K562 (cell line): ENCODE data around the gene CD19. TPM values are rescaled to one million over a fixed set of nuclear protein-coding genes. Genes with fewer than 3 reads are reported as not detected.

Source experiments
- BCOR ChIP-seq: fragments of 450-650 bp; IDR thresholded peaks from 2 replicates; pipeline ENCODE4 v1.6.1; 2016
- BRF1 ChIP-seq: IDR thresholded peaks from 3 replicates; pipeline ENCODE4 v1.6.1; 2011; ENCODE audit warnings: borderline replicate concordance, mild to moderate bottlenecking; ENCODE audit not compliant: insufficient read length; ENCODE audit errors: extremely low read depth
- CAMTA2 ChIP-seq: fragments of 250-450 bp; sonication (Bioruptor Pico); conservative IDR thresholded peaks from 2 replicates; pipeline ENCODE4 v1.5.1; 2022
- CHD4 ChIP-seq: fragments of 200-600 bp; sonication (generic); IDR thresholded peaks from 3 replicates; pipeline ENCODE4 v1.6.1; 2012; ENCODE audit warnings: low read depth, mild to moderate bottlenecking, mixed read lengths, low read length, inconsistent platforms; ENCODE audit not compliant: insufficient read depth, insufficient replicate concordance, poor library complexity, severe bottlenecking
- DIDO1 ChIP-seq: fragments of 450-650 bp; IDR thresholded peaks from 2 replicates; pipeline ENCODE4 v1.6.1; 2016; ENCODE audit warnings: low read depth, missing biosample characterization, missing genetic modification characterization
- ERF ChIP-seq: fragments of 450-650 bp; formaldehyde crosslinking; IDR thresholded peaks from 2 replicates; pipeline ENCODE4 v1.4.0; 2020; ENCODE audit warnings: mild to moderate bottlenecking, mixed read lengths
- FIP1L1 ChIP-seq: fragments of 200-400 bp; formaldehyde crosslinking; IDR thresholded peaks from 2 replicates; pipeline ENCODE4 v1.6.1; 2018; ENCODE audit warnings: mild to moderate bottlenecking, low read depth, low read length; ENCODE audit not compliant: poor library complexity, severe bottlenecking
- FOXA3 ChIP-seq, 2 experiments: fragments of 450-650 bp in 1 of 2; sonication (generic) in 1 of 2; formaldehyde crosslinking; IDR thresholded peaks in 1 of 2; conservative IDR thresholded peaks in 1 of 2; 2 replicates each; pipeline versions ENCODE4 v1.4.0 to v1.8.0; 2020 to 2022; ENCODE audit warnings: mild to moderate bottlenecking in 2 of 2, missing genetic modification reagents in 1 of 2
- HDAC8 ChIP-seq: fragments of 450-650 bp; IDR thresholded peaks from 2 replicates; pipeline ENCODE4 v1.6.1; 2016; ENCODE audit warnings: mild to moderate bottlenecking, missing genetic modification characterization, moderate library complexity, missing compliant biosample characterization
- HDGF ChIP-seq: fragments of 450-650 bp; IDR thresholded peaks from 2 replicates; pipeline ENCODE4 v1.6.1; 2016
- MAFK ChIP-seq: IDR thresholded peaks from 2 replicates; pipeline ENCODE4 v1.6.1; 2011; ENCODE audit warnings: low read length, improper control_type of control experiment
- MEF2D ChIP-seq: conservative IDR thresholded peaks from 2 replicates; pipeline ENCODE4 v1.6.1; 2016; ENCODE audit warnings: low read depth, missing genetic modification characterization, missing compliant biosample characterization
- NFRKB ChIP-seq: fragments of 450-650 bp; IDR thresholded peaks from 2 replicates; pipeline ENCODE4 v1.6.1; 2016; ENCODE audit warnings: low read depth
- SAFB ChIP-seq: fragments of 200-400 bp; formaldehyde crosslinking; IDR thresholded peaks from 2 replicates; pipeline ENCODE4 v1.6.1; 2017; ENCODE audit warnings: low read depth, low read length, borderline replicate concordance
- YY1 ChIP-seq, 3 experiments: IDR thresholded peaks; 2 replicates each; pipeline ENCODE4 v1.6.1; 2011; ENCODE audit warnings: low read length in 2 of 3, mild to moderate bottlenecking in 2 of 3, moderate library complexity in 2 of 3, borderline replicate concordance in 1 of 3, control low read depth in 1 of 3, low read depth in 1 of 3; ENCODE audit not compliant: insufficient read depth in 3 of 3, insufficient replicate concordance in 2 of 3, control insufficient read depth in 1 of 3, insufficient read length in 1 of 3; ENCODE audit errors: extremely low read depth in 1 of 3
- ZBTB1 ChIP-seq: sonication (generic); formaldehyde crosslinking; IDR thresholded peaks from 2 replicates; pipeline ENCODE4 v1.8.1; 2023; ENCODE audit warnings: missing genetic modification reagents, low read depth, mild to moderate bottlenecking, borderline replicate concordance
- ZNF316 ChIP-seq: fragments of 450-650 bp; IDR thresholded peaks from 2 replicates; pipeline ENCODE4 v1.6.1; 2016
- ZNF408 ChIP-seq: fragments of 250-450 bp; sonication (Bioruptor Pico); IDR thresholded peaks from 2 replicates; pipeline ENCODE4 v1.4.0; 2020; ENCODE audit warnings: low read depth, mild to moderate bottlenecking, moderate library complexity
- ZNF436 ChIP-seq: fragments of 250-450, 450-650 bp; sonication (Bioruptor Pico); formaldehyde crosslinking; IDR thresholded peaks from 2 replicates; pipeline ENCODE4 v1.7.0; 2020; ENCODE audit warnings: mild to moderate bottlenecking
- ZNF589 ChIP-seq: fragments of 200-800 bp; sonication (Bioruptor generic); IDR thresholded peaks from 2 replicates; pipeline ENCODE4 v1.6.1; 2016; ENCODE audit warnings: low read depth, missing genetic modification characterization, missing compliant biosample characterization
- ZNF766 ChIP-seq: fragments of 200-800 bp; sonication (Bioruptor generic); conservative IDR thresholded peaks from 2 replicates; pipeline ENCODE4 v1.6.1; 2016; ENCODE audit warnings: missing genetic modification characterization, missing compliant biosample characterization
- polyA plus RNA-seq, 8 experiments: library from polyadenylated mRNA; depleted of rRNA in 4 of 8; stranded (reverse) in 5 of 8; unstranded in 3 of 8; fragments of >200 nt; fragmentation: Nextera tagmentation in 2 of 8; fragmentation: Illumina TruSeq in 1 of 8; extraction: Ambion mirVana in 2 of 8; extraction: Trizol in 1 of 8; gene quantifications; 2 replicates each; pipeline versions ENCODE4 v1.2.1 to v1.2.3, GENCODE V29; 2011 to 2014; ENCODE audit warnings: inconsistent platforms in 1 of 8, missing spikeins in 1 of 8
- total RNA-seq, 7 experiments: library from RNA; depleted of rRNA in 6 of 7; stranded (reverse); fragments of >200 nt in 6 of 7; fragmentation: Illumina TruSeq in 2 of 7; extraction: Trizol in 2 of 7; gene quantifications; 2 replicates each; pipeline versions ENCODE4 v1.2.1 to v1.2.3, GENCODE V29; 2011 to 2021; ENCODE audit warnings: low replicate concordance in 1 of 7
- TF ChIP-seq, protein P1 (sequence below): IDR thresholded peaks from 2 replicates; pipeline ENCODE4 v1.6.1; 2011; ENCODE audit not compliant: insufficient read length; ENCODE audit errors: extremely low read depth
- TF ChIP-seq, protein P2 (sequence below): sonication (generic); formaldehyde crosslinking; IDR thresholded peaks from 2 replicates; pipeline ENCODE4 v1.8.0; 2022; ENCODE audit warnings: mild to moderate bottlenecking, missing genetic modification reagents
- TF ChIP-seq, protein P3 (sequence below): fragments of 250-450 bp; sonication (Bioruptor Pico); IDR thresholded peaks from 2 replicates; pipeline ENCODE4 v1.8.0; 2021; ENCODE audit warnings: mild to moderate bottlenecking, moderate library complexity
- TF ChIP-seq, protein P4 (sequence below): fragments of 250-450 bp; sonication (Bioruptor Pico); IDR thresholded peaks from 2 replicates; pipeline ENCODE4 v1.5.1; 2021; ENCODE audit warnings: mild to moderate bottlenecking

CD19 gene
- total and polyA plus RNA-seq, 9 of the 15 experiments (the other 6 are each of a cell fraction or from before 2014, with no cell fraction given): 0.27 to 3.7 (median 2.0) TPM; not detected in 1

DNA sequence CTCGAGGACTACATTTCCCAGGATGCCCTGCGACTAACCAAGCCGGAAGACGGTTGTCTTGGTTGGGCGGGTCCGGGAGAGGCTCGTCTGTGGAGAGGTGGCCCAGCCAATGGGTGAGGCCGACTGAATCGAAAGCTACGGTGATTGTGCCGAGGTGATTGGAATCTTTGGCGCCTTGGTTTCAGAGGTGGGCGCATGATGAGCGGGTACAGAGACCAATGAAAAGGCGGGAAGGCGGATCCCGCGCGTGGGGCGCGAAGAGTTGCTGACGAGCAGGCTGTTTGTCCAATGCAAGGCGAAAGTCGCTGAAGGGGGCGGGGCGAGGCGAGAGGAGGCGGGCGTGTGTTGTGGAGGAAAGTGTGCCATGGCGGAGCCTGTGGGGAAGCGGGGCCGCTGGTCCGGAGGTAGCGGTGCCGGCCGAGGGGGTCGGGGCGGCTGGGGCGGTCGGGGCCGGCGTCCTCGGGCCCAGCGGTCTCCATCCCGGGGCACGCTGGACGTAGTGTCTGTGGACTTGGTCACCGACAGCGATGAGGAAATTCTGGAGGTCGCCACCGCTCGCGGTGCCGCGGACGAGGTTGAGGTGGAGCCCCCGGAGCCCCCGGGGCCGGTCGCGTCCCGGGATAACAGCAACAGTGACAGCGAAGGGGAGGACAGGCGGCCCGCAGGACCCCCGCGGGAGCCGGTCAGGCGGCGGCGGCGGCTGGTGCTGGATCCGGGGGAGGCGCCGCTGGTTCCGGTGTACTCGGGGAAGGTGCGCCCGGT, 19.1 kb downstream of the CD19 start, which contains the start of gene NFATC2IP (continued):
- TF ChIP-seq FOXA3 (CRISPR knock-in tag; conservative IDR thresholded peaks at IDR 0.05 in 1 of 2, IDR thresholded peaks at IDR 0.05 in 1 of 2): no peak
- TF ChIP-seq CAMTA2: no peak
- TF ChIP-seq, protein P1, sequence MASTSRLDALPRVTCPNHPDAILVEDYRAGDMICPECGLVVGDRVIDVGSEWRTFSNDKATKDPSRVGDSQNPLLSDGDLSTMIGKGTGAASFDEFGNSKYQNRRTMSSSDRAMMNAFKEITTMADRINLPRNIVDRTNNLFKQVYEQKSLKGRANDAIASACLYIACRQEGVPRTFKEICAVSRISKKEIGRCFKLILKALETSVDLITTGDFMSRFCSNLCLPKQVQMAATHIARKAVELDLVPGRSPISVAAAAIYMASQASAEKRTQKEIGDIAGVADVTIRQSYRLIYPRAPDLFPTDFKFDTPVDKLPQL: no peak
- TF ChIP-seq NFRKB: peak; percentile 92; the same call in 1 of the 2 replicates
- no peak for TF ChIP-seq ZNF436 (CRISPR knock-in tag)
- TF ChIP-seq MAFK: no peak
- no peak for TF ChIP-seq BRF1
- TF ChIP-seq SAFB: no peak
- TF ChIP-seq, protein P2, sequence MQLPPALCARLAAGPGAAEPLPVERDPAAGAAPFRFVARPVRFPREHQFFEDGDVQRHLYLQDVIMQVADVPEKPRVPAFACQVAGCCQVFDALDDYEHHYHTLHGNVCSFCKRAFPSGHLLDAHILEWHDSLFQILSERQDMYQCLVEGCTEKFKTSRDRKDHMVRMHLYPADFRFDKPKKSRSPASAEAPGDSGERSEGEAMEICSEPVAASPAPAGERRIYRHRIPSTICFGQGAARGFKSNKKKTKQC (CRISPR knock-in tag): no peak
- no peak for TF ChIP-seq CHD4
- no peak for TF ChIP-seq ZNF408 (CRISPR knock-in tag)
- no peak for TF ChIP-seq ZBTB1
- TF ChIP-seq MEF2D: no peak
- TF ChIP-seq ZNF316: no peak
- TF ChIP-seq ZNF589 (CRISPR knock-in tag): no peak
- TF ChIP-seq BCOR: no peak
- no peak for TF ChIP-seq FIP1L1
- no peak for TF ChIP-seq ZNF766
- TF ChIP-seq, protein P3, sequence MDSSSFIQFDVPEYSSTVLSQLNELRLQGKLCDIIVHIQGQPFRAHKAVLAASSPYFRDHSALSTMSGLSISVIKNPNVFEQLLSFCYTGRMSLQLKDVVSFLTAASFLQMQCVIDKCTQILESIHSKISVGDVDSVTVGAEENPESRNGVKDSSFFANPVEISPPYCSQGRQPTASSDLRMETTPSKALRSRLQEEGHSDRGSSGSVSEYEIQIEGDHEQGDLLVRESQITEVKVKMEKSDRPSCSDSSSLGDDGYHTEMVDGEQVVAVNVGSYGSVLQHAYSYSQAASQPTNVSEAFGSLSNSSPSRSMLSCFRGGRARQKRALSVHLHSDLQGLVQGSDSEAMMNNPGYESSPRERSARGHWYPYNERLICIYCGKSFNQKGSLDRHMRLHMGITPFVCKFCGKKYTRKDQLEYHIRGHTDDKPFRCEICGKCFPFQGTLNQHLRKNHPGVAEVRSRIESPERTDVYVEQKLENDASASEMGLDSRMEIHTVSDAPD (CRISPR knock-in tag): no peak
- TF ChIP-seq DIDO1 (tag): no peak
- TF ChIP-seq, protein P4, sequence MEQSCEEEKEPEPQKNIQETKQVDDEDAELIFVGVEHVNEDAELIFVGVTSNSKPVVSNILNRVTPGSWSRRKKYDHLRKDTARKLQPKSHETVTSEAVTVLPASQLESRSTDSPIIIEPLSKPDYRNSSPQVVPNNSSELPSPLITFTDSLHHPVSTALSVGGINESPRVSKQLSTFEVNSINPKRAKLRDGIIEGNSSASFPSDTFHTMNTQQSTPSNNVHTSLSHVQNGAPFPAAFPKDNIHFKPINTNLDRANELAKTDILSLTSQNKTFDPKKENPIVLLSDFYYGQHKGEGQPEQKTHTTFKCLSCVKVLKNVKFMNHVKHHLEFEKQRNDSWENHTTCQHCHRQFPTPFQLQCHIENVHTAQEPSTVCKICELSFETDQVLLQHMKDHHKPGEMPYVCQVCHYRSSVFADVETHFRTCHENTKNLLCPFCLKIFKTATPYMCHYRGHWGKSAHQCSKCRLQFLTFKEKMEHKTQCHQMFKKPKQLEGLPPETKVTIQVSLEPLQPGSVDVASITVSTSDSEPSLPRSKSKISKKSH (CRISPR knock-in tag): no peak
- peak; percentile 62 to 91 (median 86) for TF ChIP-seq YY1 (IDR thresholded peaks at IDR 0.05; ENCODE audit: borderline replicate concordance in 1 of 3, control insufficient read depth in 1 of 3, extremely low read depth in 1 of 3, insufficient read depth in 3 of 3, insufficient read length in 1 of 3, insufficient replicate concordance in 2 of 3, low read depth in 1 of 3, low read length in 2 of 3)
- no peak for TF ChIP-seq HDAC8 (tag)
- TF ChIP-seq ERF (CRISPR knock-in tag): no peak
- no peak for TF ChIP-seq HDGF
